Measurements from ENCODE around the gene SFMBT1. TPM values are rescaled to one million over a fixed set of nuclear protein-coding genes. Genes with fewer than 3 reads are reported as not detected.

Gene SFMBT1
- total RNA-seq, 1 donor from 2014 or later: 9.1 TPM

DNA sequence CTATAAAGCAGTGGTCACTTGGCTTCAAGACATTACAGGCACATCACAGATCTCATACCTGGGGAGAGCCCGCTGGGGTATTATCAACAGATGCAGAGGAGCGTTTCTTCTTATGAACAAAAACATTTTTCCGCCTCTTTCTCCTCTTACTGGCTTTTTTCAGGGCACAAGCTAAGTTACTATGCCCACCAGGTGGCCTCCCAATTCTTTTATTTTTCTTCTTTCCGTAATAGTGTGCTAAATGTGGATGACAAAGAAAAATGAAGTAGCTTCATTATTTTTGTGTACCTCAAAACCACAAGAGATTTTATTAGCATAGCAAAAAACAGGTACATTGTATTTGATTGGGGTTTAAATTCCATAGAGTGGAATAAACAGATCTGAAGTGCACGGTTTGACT is 138.4 kb downstream of the SFMBT1 start:
- no peak for DNase-seq (ENCODE audit: extremely low spot score in 2 of 2)
- Histone ChIP-seq H3K36me3 (peaks cover 0 to 13% of the 10 kb centered on the region in 2 donors), H3K27me3 (no peaks in the 10 kb centered on the region), H3K4me1 (no peaks in the 10 kb centered on the region), H3K9me3 (no peaks in the 10 kb centered on the region), H3K4me3 (no peak overlapping the region), H3K27ac (no peak overlapping the region)
- TF ChIP-seq POLR2AphosphoS5 (IDR thresholded peaks at IDR 0.05; ENCODE audit: insufficient read depth in 1 of 2, low read depth in 1 of 2): no peak
- intact Hi-C loops (cut with DNase I): no loop called here

DNA sequence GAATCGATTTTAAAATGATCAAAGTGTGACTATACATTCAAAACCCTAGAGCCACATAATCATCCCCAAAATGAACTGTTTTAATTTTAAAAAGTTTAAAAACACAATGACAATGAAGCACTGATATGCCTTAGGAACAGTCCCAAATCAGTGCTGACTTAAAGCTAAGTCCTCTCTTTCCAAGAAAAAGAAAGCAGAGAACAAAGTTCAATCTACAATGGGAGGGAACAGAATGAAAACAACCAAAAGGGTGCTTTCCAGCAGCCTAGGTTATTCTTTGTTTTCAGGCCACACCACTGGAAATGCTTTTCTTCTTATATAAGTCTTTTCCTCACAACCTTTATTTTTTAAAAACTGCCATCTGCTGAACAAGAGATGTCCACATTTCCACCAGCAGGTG is 141.3 kb downstream of the SFMBT1 start:
- no peak overlapping the region for H3K4me3 ChIP-seq
- DNase-seq (ENCODE audit: extremely low spot score in 2 of 2): no peak
- H3K9me3 ChIP-seq: no peaks in the 10 kb centered on the region
- peaks cover 0 to 13% of the 10 kb centered on the region in 2 donors for H3K36me3 ChIP-seq
- TF ChIP-seq POLR2AphosphoS5 (IDR thresholded peaks at IDR 0.05; ENCODE audit: insufficient read depth in 1 of 2, low read depth in 1 of 2): no peak
- TF ChIP-seq, protein P1, sequence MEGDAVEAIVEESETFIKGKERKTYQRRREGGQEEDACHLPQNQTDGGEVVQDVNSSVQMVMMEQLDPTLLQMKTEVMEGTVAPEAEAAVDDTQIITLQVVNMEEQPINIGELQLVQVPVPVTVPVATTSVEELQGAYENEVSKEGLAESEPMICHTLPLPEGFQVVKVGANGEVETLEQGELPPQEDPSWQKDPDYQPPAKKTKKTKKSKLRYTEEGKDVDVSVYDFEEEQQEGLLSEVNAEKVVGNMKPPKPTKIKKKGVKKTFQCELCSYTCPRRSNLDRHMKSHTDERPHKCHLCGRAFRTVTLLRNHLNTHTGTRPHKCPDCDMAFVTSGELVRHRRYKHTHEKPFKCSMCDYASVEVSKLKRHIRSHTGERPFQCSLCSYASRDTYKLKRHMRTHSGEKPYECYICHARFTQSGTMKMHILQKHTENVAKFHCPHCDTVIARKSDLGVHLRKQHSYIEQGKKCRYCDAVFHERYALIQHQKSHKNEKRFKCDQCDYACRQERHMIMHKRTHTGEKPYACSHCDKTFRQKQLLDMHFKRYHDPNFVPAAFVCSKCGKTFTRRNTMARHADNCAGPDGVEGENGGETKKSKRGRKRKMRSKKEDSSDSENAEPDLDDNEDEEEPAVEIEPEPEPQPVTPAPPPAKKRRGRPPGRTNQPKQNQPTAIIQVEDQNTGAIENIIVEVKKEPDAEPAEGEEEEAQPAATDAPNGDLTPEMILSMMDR (IDR thresholded peaks at IDR 0.05): no peak
- no peak for TF ChIP-seq POLR2A (IDR thresholded peaks at IDR 0.05)
- H3K27me3 ChIP-seq: no peaks in the 10 kb centered on the region
- no peaks in the 10 kb centered on the region for H3K4me1 ChIP-seq
- intact Hi-C loops (cut with DNase I): no loop called here
- H3K27ac ChIP-seq: no peak overlapping the region

DNA sequence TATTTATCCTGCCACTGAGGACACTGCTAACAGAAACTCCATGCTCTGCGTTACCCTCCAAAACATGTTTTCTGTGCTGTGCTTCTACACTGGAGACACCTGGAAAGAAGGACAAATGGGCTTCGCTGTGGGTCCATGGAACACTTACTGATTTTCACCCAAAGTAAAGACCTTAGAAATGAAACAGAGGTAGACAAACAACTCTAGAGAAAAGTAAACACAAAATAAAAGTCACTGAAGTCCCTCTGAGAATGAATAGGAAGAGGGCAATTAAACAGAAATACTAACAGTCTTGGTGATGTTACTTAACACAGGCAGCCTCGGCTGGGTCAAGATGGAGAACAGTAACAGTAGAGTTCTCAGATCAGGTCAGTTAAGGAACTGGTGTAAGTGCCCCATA is 141.9 kb downstream of the SFMBT1 start:
- Histone ChIP-seq H3K27me3 (no peaks in the 10 kb centered on the region), H3K36me3 (peaks cover 0 to 13% of the 10 kb centered on the region in 2 donors), H3K27ac (no peak overlapping the region), H3K4me3 (no peak overlapping the region), H3K4me1 (no peaks in the 10 kb centered on the region), H3K9me3 (no peaks in the 10 kb centered on the region)
- DNase-seq (ENCODE audit: extremely low spot score in 2 of 2): no peak
- intact Hi-C loops (cut with DNase I): no loop called here
- TF ChIP-seq POLR2A (IDR thresholded peaks at IDR 0.05) (no peak), POLR2AphosphoS5 (IDR thresholded peaks at IDR 0.05; ENCODE audit: insufficient read depth in 1 of 2, low read depth in 1 of 2) (no peak)
- TF ChIP-seq, protein P1 (IDR thresholded peaks at IDR 0.05): no peak

DNA sequence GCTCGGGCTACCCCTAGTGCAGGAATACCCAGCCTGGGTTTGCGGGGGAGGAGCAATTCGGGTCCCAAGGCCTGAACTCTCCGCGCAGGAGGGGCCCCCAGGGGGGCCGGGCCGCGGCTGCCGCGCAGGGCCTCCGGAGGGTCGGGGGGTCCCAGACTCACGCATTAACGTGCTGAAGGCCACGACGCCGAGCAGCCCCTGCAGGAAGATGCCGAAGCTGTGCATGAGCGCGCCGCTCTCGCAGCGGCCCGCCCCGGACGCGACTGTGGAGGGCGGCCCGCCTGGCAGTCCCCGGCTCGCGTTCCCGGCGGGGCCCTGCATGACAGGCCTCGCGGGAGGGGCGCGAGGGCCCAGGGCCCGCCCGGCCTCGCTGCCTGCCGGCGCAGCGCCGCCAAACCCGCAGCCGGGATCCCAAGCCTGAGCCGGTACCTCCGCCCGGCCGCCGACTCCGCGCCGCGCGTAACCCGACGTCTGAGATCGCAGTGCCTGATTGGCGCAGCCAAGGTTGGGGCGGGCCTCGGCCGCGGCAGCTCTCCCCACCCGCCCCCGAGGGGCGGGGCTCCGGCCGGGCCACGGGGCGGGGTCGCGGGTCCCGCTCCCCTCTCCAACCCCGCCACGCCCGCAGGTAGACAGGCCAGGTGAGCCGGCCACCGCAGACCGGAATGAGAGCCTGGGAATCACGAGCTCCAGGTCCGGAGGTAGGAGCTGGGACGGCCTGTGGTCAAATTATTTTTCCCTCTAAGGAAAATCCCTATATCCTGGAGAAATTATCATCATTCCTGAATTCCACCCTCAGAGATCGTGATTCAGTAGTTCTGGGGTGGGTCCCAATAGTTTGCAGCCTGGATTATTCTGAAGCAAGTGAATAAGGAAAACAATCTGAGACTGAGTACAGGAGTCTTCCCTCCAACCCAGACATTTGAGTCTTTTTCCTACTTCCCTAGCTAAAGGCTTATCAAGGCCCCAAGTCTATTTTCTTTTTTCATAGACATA is 148.4 kb downstream of the SFMBT1 start, which contains the start of gene STIMATE:
Gene STIMATE, minus strand, starts transcription at position 419 of the 993 bp plus-strand sequence. Its CDS starts 98 bp downstream, at position 321.
- H3K27ac ChIP-seq: peak within 1 kb of the TSS; percentile 87
- no peaks in the 10 kb centered on the region for H3K36me3 ChIP-seq
- TF ChIP-seq POLR2AphosphoS5 (IDR thresholded peaks at IDR 0.05; ENCODE audit: insufficient read depth in 1 of 2, low read depth in 1 of 2) (peak in 1 of 2 donors; percentile 26), POLR2A (IDR thresholded peaks at IDR 0.05) (peak; percentile 33 to 54)
- TF ChIP-seq, protein P1 (IDR thresholded peaks at IDR 0.05): no peak
- DNase-seq (ENCODE audit: extremely low spot score in 2 of 2): no peak
- peaks cover 50% of the 10 kb centered on the region for H3K4me1 ChIP-seq
- no peaks in the 10 kb centered on the region for H3K9me3 ChIP-seq
- no peaks in the 10 kb centered on the region for H3K27me3 ChIP-seq
- H3K4me3 ChIP-seq: peak within 1 kb of the TSS; percentile 94 to 96
- intact Hi-C loops (cut with DNase I): no loop called here

DNA sequence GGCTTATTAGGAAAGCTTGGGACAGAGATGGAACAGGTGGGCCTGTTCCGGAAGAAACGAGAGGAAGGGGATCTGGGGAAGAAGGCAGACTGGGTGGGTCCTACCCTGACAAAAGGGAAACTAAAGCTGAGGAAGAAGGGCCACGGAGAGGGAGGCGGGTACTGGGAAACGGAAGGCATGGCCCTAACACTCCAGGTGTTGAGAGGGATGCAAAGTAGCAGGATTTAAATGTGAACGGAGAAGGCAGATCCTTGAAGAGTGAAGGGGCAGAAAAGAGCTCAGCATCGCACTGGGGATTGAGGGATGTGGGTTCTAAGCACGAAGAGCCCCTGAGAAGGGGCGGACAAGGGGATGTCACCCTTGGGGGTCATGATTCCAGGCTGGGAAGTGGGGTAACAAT is 149.3 kb downstream of the SFMBT1 start:
- no peaks in the 10 kb centered on the region for H3K9me3 ChIP-seq
- no peaks in the 10 kb centered on the region for H3K36me3 ChIP-seq
- intact Hi-C loops (cut with DNase I): no loop called here
- TF ChIP-seq POLR2A (IDR thresholded peaks at IDR 0.05) (no peak), POLR2AphosphoS5 (IDR thresholded peaks at IDR 0.05; ENCODE audit: insufficient read depth in 1 of 2, low read depth in 1 of 2) (no peak)
- TF ChIP-seq, protein P1 (IDR thresholded peaks at IDR 0.05): no peak
- DNase-seq (ENCODE audit: extremely low spot score in 2 of 2): no peak
- peak overlapping the region; percentile 94 to 96 for H3K4me3 ChIP-seq
- H3K4me1 ChIP-seq: peaks cover 58% of the 10 kb centered on the region
- no peaks in the 10 kb centered on the region for H3K27me3 ChIP-seq
- peak overlapping the region; percentile 87 for H3K27ac ChIP-seq
